GM18951 (cell line): ENCODE results near the gene INO80B.
"Not testable (repeated sequence)": the region's sequence is repeated elsewhere in the genome, so short reads cannot be mapped to it uniquely, and the experiment has no call there.

Experiments used
- POLR2A ChIP-seq: IDR thresholded peaks from 4 replicates; pipeline ENCODE4 v1.6.1; 2011; ENCODE audit warnings: mild to moderate bottlenecking; ENCODE audit not compliant: insufficient read length, insufficient read depth; ENCODE audit errors: extremely low read depth
- in situ Hi-C: fragments of 300-500 bp; cut with MboI; formaldehyde crosslinking; loops from one replicate; pipeline ENCODE4 v1.12.0; 2022; ENCODE audit warnings: low sequenced_read_pairs, mixed read lengths, inconsistent platforms; ENCODE audit not compliant: unreplicated experiment

The INO80B gene

GRCh38 chr2:74462786-74463105, 7.9 kb downstream of the INO80B start:
- in situ Hi-C loops: no loop called here
- TF ChIP-seq POLR2A: no peak

GRCh38 chr2:74464406-74464805, 9.5 kb downstream of the INO80B start:
- in situ Hi-C loops: no loop called here
- TF ChIP-seq POLR2A: no peak

GRCh38 chr2:74470742-74471141, 15.9 kb downstream of the INO80B start:
- in situ Hi-C loops: not testable (repeated sequence)

- in situ Hi-C loops: no loop called here
- no peak for TF ChIP-seq POLR2A
These were observed 16.6 kb downstream of the INO80B start for GRCh38 chr2:74471332-74472065.

GRCh38 chr2:74472086-74472944, 17.4 kb downstream of the INO80B start, which contains the start of gene MRPL53:
Gene MRPL53, minus strand, starts transcription at chr2:74472680. Its CDS starts 20 bp downstream, at chr2:74472660.
- TF ChIP-seq POLR2A: peak; percentile 87
- in situ Hi-C loops: no loop called here

GRCh38 chr2:74472945-74473258, 18.0 kb downstream of the INO80B start:
- in situ Hi-C loops: no loop called here
- TF ChIP-seq POLR2A: no peak

GRCh38 chr2:74474481-74474880, 19.6 kb downstream of the INO80B start:
- TF ChIP-seq POLR2A: no peak
- in situ Hi-C loops: no loop called here

GRCh38 chr2:74474899-74475298, 20.0 kb downstream of the INO80B start:
- TF ChIP-seq POLR2A: no peak
- in situ Hi-C loops: no loop called here

GRCh38 chr2:74481431-74481830, 26.5 kb downstream of the INO80B start:
- in situ Hi-C loops: no loop called here
- no peak for TF ChIP-seq POLR2A

- TF ChIP-seq POLR2A: no peak
- in situ Hi-C loops: no loop called here
These were observed 27.3 kb downstream of the INO80B start for GRCh38 chr2:74481961-74482800.

GRCh38 chr2:74482801-74483674, 28.2 kb downstream of the INO80B start, which contains the start of the genes CCDC142 and TTC31:
Gene CCDC142, minus strand, starts transcription at chr2:74482998. Its CDS starts 161 bp downstream, at chr2:74482837.
Gene TTC31, plus strand, starts transcription at chr2:74483081. Its CDS starts 15 bp downstream, at chr2:74483096.
- in situ Hi-C loops: no loop called here
- TF ChIP-seq POLR2A: peak; percentile 77

GRCh38 chr2:74483675-74484164, 28.8 kb downstream of the INO80B start:
- in situ Hi-C loops: not testable (repeated sequence)
